Right lobe of liver (tissue), 4 donors: ENCODE results near the gene IFNA14.
"Not testable (repeated sequence)": the region's sequence is repeated elsewhere in the genome, so short reads cannot be mapped to it uniquely, and the experiment has no call there.

Experiments
- CTCF ChIP-seq, 4 donors: fragments of 200-600 bp in 3 of 4; fragments of 450-650 bp in 1 of 4; IDR thresholded peaks; one replicate each; pipeline versions ENCODE4 v1.5.1 to v1.8.0; 2016 to 2022; ENCODE audit warnings: antibody characterized with exemption in 4 of 4, mild to moderate bottlenecking in 2 of 4
- POLR2A ChIP-seq: fragments of 450-650 bp; IDR thresholded peaks from one replicate; pipeline ENCODE4 v1.6.1; 2017; ENCODE audit warnings: antibody characterized with exemption, mild to moderate bottlenecking
- donor health status: DM: no; HTN: no; CAD: no.
- donor health status: DM: no; HTN: no; CAD: no.
- donor health status: DM: no; HTN: yes; CAD: no.

DNA sequence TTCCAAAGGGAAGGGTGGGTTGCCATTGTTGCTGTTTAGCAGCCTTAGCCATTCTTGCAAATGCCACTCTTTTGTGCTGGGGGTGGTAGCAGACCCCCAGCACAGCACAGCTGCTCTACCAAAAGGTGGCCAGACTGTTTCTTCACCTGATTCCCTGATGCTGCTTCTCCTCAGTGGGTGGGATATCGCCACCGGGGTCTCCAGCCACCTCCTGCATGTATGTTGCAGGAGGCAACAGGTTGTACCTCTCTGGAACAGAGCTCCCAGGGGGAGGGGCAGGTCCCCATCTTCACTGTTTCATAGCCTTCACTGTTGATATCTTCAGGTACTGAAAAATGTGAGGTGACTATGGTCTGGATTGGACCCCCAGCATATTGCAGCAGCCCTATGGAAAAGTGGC, 29.0 kb downstream of the IFNA14 start:
- TF ChIP-seq POLR2A; CTCF (IDR thresholded peaks at IDR 0.05): not testable (repeated sequence)
